HG03025 (cell line): Measurements from ENCODE around the gene KTN1.

ENCODE experiments used
- ATAC-seq: cut with Tn5 transposase; IDR thresholded peaks from one replicate; pipeline ENCODE4 v1.9.1; 2021; ENCODE audit warnings: mild to moderate bottlenecking, moderate library complexity; ENCODE audit not compliant: unreplicated experiment, low FRiP score

The KTN1 gene

GRCh38 chr14:55609681-55610080, 29.7 kb downstream of the KTN1 start:
- no peak for ATAC-seq

GRCh38 chr14:55610713-55611370, 30.8 kb downstream of the KTN1 start:
- ATAC-seq = no peak

- no peak for ATAC-seq
These were observed 31.9 kb downstream of the KTN1 start for GRCh38 chr14:55611859-55612258.

- ATAC-seq = no peak
These were observed 34.3 kb downstream of the KTN1 start for GRCh38 chr14:55614304-55614703.

- no peak for ATAC-seq
These were observed 40.3 kb downstream of the KTN1 start for GRCh38 chr14:55620277-55620676.

- ATAC-seq = no peak
These were observed 41.0 kb downstream of the KTN1 start for GRCh38 chr14:55620981-55621380.

- no peak for ATAC-seq
These were observed 41.4 kb downstream of the KTN1 start for GRCh38 chr14:55621391-55621790.

GRCh38 chr14:55624913-55625312, 44.9 kb downstream of the KTN1 start:
- no peak for ATAC-seq

- no peak for ATAC-seq
These were observed 45.5 kb downstream of the KTN1 start for GRCh38 chr14:55625481-55625880.

GRCh38 chr14:55626131-55626530, 46.1 kb downstream of the KTN1 start:
- ATAC-seq = no peak

GRCh38 chr14:55628426-55628825, 48.4 kb downstream of the KTN1 start:
- ATAC-seq = no peak

GRCh38 chr14:55638665-55639064, 58.7 kb downstream of the KTN1 start:
- ATAC-seq = no peak

GRCh38 chr14:55641290-55641689, 61.3 kb downstream of the KTN1 start:
- no peak for ATAC-seq

- ATAC-seq = no peak
These were observed 61.9 kb downstream of the KTN1 start for GRCh38 chr14:55641954-55642353.

- ATAC-seq = no peak
These were observed 65.1 kb downstream of the KTN1 start for GRCh38 chr14:55645145-55645544.

- ATAC-seq = no peak
These were observed 66.1 kb downstream of the KTN1 start for GRCh38 chr14:55645845-55646832.

- no peak for ATAC-seq
These were observed 71.0 kb downstream of the KTN1 start for GRCh38 chr14:55650992-55651391.

- no peak for ATAC-seq
These were observed 74.2 kb downstream of the KTN1 start for GRCh38 chr14:55654243-55654642.

GRCh38 chr14:55661029-55661428, 81.0 kb downstream of the KTN1 start:
- ATAC-seq = no peak

GRCh38 chr14:55662752-55663151, 82.7 kb downstream of the KTN1 start:
- no peak for ATAC-seq

GRCh38 chr14:55665067-55665675, 85.2 kb downstream of the KTN1 start:
- ATAC-seq = no peak
